ENCODE measurements around the gene SH2D3C.

Gene SH2D3C, protein sequence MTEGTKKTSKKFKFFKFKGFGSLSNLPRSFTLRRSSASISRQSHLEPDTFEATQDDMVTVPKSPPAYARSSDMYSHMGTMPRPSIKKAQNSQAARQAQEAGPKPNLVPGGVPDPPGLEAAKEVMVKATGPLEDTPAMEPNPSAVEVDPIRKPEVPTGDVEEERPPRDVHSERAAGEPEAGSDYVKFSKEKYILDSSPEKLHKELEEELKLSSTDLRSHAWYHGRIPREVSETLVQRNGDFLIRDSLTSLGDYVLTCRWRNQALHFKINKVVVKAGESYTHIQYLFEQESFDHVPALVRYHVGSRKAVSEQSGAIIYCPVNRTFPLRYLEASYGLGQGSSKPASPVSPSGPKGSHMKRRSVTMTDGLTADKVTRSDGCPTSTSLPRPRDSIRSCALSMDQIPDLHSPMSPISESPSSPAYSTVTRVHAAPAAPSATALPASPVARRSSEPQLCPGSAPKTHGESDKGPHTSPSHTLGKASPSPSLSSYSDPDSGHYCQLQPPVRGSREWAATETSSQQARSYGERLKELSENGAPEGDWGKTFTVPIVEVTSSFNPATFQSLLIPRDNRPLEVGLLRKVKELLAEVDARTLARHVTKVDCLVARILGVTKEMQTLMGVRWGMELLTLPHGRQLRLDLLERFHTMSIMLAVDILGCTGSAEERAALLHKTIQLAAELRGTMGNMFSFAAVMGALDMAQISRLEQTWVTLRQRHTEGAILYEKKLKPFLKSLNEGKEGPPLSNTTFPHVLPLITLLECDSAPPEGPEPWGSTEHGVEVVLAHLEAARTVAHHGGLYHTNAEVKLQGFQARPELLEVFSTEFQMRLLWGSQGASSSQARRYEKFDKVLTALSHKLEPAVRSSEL

DNA sequence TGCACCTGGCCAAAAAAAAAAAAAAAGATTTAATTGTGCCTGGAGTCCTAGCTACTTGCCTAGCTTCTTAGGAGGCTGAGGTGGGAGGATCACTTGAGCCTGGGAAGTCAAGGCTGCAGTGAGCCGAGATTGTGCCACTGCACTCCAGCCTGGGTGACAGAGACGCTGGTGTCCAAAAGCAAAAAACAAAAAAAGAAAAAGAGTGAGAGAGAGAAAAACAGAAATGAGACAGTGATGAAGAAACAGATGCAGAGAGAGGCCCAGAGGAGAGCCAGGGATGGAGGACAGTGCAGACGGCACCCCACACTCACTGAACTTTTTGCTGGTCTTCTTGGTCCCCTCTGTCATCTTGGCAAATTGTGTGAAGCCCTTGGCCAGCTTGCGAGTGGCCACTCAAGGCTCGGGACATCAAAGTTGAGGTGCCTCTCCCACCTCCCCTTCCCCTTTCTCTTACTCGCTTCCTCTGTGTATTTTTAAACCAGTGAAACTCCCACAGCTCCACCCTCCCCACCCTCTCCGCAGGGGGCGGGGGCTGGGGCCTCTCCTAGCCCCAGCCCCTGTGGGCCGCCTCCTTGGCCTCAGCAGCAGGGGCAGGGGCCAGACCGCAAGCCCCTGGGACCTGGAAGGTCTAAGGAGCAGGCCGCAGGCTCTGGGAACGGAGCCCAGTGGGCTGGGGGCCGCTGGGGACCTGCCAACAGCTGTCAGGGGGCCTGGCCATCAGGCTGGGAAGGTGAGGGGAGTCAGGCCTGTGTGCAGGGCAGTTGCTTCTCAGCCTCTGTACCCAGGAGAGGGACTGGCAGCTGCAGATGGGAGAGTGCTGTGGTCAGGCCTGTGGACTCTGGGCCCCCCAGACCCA is at the start of gene SH2D3C:
Gene SH2D3C (minus strand): TSS at position 387 of the 856 bp plus-strand sequence. CDS start 39 bp downstream, at position 348.
- DNase-seq: peak; percentile 82

DNA sequence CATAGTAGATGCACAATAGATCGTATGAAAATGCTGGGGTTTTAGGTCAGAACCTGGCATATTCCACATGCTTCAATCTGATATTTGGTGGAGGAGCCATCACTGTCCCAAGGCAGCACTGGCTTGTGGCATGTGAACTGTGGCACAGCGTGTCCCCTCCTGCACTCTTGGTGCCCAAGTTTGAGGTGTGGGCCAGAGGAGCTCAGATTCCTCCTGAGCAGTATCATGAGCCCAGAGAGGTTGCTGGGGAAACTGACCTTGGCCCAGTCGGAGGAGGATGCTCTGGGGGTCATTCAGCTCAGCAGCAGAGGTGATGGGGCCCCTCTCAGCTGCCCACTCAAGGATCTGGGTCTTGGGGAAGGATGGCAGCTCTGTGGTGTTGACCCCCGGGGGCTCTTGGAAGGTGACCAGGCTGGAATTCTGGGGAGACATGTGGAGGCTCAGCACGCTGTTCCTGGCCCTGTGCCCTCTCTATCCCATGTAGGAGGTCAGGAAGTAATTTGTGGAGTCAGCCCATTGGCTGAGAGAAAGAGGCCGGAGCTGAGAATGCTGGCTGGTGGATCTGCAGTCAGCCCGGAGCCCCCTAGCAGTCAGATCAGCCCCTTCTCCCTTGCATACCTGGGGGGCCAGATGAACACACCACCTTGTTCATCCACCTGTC is 47.9 kb upstream of the SH2D3C start:
- DNase-seq: no peak

DNA sequence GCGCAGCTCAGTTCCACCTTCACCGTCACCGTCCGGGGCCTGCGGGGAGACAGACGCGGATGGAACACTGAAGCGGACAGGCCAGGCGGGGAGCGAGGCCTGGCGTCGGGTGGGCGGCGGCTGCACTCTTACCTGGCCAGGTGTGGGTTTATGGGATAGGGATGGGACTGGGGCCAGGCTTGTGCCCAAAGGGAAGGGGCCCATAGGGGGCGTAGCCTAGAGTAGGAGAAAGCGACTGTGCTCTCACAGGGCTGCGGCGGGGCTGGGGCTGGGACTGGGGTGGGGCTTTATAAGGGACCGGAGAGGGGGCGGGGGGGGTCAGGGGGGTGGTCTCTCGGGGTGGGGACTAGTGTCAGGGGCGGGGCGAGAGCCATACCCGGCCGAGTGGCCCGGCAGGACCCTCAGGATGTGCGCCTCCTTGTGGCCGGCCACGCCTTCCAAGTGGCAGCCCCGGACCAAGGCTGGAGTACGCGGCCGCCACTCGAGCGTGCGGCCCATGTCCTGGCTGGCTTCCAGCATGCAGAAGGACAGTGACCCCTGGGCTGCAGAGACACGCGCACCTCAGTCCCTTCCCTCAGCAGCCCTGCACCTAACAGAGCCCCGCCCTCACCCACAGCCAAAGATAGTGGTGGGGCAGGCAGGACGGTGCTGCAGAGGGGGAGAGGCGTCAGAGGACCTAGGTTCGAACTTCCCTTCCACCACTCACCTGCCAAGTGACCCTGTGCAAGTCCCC is 47.0 kb upstream of the SH2D3C start:
- peak; percentile 43 for DNase-seq

DNA sequence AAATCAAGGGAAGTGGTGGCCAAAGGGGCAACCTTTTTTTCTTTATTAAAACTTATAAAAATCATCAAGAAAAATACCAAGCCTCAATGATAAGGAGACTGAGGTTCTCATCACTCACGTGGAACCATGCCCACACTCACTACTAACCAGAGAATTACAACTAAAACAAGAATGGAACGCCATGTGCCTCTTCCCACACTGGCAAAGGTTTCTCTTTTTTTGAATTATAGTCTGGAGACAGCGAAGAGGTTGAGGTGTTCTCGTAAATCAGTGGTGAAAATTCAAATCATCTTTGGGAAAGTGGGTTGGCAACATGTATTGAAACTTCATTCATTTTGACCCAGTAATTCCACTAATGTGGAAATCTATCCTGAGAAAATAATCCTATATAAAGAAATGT is 43.6 kb upstream of the SH2D3C start:
- no peak for DNase-seq

DNA sequence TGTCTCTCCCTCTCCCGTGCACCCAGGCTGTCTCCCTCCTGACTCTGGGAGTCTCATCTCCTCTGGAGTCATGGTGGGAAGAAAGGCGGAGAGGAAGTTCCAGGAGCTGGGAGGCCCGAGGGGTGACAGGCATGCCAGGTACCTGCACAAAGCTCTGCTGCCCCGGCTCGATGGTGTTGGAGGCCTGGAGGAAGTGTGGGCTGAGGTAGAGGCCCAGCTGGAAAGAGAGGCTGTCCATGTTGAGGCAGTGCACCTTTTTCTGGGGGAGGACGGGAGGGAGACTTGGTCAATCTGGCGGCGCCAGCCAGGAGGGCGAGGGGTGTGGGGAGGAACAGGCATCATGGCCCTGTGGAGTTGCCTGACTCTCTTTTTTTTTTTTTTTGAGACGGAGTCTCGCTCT is 40.1 kb upstream of the SH2D3C start:
- no peak for DNase-seq

DNA sequence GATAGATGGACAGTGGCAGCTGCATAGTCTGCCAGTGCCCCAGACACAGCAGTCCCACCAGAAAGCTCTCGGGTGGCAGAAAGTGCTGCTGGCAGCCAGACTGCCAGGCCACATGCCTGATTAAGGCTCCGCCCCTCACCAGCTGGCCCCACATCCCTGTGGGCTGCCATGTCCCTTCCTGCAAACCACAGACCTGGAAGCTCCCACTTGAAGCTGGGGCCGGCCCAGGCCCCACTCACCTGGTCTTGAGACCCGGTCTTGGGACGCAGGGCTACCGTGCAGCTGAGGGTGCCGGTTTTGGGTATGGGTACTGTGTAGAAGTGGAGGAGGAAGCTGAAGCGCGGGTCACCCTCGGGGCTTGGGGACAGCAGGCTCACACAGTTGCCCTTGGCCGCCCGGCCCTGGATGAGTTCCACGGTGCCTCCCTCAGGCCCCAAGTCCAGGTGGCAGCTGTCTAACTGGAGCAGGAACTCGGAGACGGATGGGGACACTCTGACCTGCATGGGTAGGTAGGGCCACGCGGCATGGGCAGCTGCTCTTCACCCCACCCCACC is 39.5 kb upstream of the SH2D3C start:
- DNase-seq: no peak

DNA sequence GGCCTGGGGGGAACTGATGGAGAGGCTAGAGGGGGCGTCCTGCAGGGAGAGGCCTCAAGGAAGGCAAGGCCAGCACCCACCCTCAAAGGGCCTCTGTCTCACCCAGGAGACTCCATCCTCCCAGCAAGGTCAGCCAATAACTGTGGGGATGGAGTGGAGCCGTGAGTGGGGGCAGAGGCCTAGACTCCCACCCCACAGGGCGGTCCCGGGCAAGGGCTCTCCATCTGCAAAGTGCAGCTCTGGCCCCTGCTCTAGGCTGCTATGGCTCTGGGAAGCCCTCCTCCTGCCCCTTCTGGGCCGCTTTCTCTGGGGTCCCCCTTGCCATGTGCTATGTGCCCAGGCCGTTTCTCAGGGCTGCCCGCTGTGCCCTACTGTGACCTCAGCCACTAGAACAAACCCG is 38.3 kb upstream of the SH2D3C start:
- DNase-seq: no peak

DNA sequence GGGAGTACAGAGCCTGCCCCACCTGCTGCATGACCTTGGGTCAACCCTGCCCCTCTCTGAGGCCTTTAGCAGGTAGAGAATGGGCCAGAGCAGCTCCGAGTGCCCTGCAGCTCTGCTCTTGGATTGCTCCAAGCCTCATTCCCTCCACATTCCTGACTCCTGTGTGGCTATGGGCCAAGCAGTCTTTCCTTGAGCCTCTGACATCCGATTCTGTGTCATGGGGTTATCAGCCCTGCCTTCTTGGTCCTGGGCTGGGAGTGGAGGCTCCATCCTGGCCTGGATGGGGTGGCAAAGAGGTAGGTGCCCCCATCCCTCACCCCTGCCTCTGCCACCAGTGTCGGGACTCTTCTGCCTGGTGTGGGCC is 37.9 kb upstream of the SH2D3C start:
- no peak for DNase-seq

DNA sequence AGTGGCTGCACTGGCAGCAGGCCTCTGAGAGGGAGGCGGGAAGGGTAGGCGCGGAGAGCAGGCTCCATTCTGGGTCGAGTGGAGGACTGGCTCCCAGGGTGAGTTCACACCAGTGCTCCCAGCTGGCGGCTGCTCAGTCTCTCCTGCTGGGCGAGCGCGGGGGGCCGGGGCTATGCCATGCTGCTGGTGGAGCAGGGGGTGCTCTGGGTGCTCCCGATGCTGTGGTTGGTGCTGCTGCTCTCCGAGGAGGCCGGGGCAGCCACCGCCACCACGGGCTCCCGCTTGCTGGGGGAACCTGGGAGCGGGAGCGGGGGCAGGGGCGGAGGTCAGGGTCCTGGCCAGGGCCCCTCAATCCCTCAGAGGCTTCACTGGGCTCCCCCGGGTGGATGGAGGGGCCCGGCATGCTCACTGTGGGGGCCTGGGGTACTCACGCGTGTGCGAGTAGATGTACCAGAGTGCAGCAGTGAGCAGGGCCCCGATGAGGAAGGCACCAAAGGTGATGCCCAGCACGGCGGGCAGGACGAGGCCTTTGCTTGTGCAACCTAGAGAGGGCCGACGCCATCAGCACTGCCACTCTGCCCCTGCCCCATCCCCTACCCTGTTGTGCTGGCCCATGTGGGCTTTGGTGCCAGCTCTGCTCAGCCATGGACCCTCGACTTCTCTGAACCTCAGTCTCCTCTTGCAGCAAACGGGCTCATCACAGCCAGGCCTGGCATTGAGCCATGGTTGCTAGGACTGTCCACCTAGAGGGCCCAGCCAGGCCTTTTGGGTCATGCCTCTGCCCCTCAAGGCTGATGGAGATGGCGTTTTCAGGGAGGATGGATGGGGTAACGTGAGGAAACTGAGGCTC is 37.3 kb upstream of the SH2D3C start:
- no peak for DNase-seq

DNA sequence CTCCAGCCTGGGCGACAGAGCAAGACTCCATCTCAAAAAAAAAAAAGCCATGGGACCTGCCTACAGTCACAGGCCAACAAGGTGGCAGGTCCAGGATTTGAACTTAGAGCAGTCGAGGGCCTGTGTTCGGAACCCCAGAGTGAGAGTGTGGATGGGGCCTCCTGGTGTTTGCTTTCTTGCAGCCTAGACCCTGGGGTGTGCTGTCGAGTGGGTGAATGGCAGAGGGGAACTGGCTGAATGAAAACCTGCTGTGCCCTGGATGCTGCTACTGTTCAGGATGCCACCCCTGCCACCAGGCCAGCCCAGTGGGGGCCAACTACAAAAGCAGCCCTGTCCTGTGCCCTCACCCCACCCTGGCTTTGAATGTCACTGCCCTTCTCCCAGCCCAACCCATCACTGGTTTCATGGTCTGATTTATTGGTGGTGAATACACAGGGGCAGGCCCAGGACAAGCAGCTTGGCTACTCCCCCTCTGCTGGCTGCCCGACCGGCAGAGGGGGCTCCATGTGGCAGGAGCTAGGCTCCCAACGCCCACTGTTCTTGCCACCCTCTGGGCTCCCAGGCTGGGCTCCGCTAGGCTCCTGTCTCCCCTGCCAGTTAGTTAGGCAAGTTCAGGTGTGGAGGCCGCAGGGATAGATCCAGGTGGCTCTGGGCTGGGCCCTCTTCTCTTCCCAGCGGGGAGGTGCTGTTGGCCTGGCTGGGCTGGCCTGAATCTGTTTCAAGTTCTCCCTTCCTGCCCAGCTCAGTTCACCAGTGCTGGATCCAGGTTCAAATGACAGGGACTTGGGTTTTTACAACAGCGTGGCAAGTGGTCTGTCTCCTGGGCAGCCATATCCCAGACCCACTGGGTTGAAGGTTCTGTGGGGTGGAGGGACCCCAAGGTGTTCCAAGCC is 36.4 kb upstream of the SH2D3C start:
- no peak for DNase-seq

DNA sequence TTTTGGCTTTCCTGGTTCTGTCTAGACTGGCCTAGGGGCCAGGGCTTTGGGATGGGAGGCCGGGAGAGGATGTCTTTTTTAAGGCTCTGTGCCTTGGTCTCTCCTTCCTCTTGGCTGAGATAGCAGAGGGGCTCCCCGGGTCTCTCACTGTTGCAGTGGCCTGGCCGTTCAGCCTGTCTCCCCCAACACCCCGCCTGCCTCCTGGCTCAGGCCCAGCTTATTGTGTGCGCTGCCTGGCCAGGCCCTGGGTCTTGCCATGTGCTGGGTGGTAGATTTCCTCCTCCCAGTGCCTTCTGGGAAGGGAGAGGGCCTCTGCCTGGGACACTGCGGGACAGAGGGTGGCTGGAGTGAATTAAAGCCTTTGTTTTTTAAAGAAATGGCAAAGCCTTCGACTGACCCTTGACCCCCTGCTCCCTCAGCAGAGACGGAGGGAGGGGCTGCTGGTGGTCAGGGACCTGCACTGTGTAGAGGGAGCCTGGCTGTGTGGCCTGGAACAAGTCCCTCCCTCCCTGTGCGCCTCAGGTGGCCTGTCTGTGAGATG is 35.3 kb upstream of the SH2D3C start:
- no peak for DNase-seq

DNA sequence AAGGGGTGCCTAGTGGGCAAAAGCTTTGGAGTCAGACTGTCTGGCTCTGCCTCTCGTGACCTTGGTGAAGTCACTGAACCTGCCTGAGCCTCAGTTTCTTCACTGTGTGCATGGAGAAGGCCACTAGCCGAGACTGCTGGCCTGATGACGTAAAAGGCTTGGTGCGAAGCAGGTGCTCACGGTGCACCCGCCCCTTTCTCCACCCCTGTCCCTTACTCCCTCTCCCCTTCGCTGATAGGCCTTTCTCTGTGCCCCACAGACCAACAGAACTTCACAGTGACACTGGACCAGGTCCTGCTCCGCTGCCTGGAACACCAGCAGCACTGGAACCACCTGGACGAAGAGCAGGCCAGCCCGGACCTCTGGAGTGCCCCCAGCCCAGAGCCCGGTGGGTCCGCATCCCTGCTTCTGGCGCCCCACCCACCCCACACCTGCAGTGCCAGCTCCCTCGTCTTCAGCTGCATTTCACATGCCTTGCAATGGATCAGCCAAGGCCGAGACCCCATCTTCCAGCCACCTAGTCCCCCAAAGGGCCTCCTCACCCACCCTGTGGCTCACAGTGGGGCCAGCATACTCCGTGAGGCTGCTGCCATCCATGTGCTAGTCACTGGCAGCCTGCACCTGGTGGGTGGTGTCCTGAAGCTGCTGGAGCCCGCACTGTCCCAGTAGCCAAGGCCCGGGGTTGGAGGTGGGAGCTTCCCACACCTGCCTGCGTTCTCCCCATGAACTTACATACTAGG is 34.6 kb upstream of the SH2D3C start:
- DNase-seq: no peak

DNA sequence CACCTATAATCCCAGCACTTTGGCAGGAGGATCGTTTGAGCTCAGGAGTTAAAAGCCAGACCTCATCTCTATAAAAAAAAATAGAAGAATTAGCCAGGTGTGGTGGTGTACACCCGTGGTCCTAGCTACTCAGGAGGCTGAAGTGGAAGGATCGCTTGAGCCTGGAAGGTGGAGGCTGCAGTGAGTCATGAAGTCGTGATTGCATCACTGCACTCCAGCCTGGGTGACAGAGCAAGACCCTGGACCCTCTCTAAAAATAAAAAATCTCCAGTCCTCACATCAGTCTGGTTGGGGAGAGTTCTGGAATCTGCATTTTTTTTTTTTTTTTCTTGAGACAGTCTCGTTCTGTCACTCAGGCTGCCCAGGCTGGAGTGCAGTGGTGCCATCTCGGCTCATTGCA is 33.5 kb upstream of the SH2D3C start:
- DNase-seq: no peak

DNA sequence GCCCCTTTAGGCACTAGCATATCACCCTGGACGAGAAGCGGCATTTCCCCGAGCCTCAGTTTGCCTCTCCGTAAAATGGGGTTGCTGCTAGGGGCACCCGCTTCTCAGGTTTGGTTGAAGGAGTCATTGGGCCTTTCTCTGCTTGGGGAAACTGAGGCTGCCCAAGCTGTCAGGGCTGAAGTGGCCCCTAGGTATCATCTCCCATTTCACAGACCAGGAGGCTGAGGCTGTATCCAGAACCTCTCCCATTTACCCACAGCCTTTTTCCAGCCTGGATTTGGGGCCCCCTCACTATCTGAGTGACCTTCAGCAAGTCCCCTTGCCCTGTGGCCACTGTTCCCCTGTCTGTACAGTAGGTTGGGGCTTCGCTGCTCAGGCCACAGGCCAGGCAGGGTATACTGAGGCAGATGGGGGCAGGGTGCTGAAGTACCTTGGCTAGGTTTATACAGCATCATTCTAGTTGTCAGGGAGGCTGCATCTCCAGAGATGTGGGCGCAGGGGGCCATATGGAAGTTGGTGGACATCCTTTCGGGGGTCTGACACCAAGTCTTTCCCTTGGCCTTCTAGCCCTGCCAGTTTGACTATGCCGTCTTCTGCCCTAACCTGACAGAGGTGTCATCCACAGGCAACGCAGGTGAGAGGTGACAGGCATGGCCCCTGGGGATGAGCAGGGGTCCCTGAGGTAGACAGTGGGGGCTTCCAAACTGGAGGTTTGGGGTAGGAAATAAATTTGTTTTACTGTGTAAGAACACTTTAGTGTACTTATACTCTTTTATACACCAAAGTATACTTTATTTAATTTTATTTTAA is 32.1 kb upstream of the SH2D3C start:
- no peak for DNase-seq

DNA sequence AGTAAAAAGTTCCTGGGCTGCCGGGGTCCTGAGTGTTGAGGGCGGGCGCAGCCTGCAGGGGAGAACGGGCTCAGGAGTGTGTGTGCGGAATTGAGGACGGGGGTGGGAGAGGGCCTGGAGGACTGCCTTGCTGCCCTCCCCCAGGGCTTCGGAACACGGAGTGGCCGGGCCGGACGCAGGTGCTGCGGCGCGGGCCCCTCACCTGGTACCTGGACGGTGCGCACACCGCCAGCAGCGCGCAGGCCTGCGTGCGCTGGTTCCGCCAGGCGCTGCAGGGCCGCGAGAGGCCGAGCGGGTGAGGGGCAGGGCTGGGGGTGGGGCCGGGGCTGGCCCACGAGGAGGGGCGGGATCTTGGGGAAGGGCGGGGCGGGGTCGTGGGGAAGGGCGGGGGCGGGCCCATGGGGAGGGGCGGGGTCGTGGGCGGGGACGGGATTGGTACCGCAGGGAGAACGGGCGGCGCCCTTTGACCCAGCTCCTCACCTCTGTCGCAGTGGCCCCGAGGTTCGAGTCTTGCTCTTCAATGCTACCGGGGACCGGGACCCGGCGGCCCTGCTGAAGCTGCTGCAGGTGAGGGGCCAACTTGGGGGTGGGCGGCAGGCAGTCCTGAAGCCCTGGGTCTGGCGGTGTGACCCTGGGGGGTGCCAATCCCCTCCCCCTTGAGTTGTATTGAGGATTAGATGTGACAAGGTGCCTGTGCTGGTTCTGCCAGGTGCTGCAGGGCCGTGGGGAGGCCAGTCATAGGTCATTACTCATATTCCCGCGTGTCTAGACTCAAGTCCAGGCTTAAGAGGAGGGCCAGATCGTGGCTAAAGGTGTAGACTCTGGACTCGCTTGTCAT is 31.3 kb upstream of the SH2D3C start:
- DNase-seq: no peak

DNA sequence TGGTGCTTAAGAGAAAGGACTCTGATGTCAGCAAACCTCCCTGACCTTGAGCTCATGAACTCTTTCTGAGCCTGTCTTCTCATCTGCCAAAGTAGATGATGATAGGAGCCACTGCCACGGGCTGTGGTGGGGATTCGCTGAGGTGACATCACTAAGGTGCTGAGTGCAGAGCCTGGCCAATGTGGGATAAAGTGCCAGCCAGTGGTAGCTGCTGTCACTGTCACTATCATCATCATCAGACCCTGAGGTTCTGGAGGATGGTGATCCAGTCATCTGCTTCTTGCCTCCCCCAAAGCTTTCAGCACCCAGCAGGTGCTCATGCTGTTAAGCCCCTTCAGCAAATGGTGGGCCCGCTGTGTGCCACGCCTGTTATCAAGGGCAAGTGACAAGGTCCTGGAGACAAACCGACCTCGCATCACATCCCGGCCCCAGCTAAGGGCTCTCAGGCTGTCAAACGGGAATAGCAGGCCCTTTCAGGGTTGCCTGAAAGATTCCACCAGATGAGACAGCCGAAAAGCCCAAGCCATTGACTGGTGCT is 30.6 kb upstream of the SH2D3C start:
- DNase-seq: no peak

All from RPMI8226 (cell line).